GM18861 (cell line): Measurements from ENCODE around the gene TRHDE.
A peak's percentile ranks its signal among the peaks of the same experiment; 100 is the strongest.
"Not testable (repeated sequence)": the region's sequence is repeated elsewhere in the genome, so short reads cannot be mapped to it uniquely, and the experiment has no call there.

Experiments used
- ATAC-seq: cut with Tn5 transposase; IDR thresholded peaks from one replicate; pipeline ENCODE4 v1.9.1; 2021; ENCODE audit not compliant: unreplicated experiment

TRHDE gene

DNA sequence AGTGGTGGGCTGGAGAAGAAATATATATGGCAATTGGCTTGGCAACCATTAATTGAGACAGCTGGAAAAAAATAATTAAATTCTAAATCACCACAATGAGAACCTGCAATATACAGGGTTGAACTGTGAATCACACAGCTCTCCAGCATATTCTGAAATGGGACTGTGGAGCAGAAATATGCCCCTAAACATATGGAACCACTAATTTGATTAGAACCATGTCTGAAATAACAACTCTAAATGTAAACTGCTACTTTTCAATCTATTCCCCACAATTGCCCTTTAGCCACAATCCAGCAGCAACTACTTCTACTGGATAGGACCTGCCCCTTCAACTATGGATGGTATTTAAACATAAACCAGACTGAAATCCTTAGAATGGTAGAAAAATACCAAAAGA lies 330.4 kb downstream of the TRHDE start:
- no peak for ATAC-seq

GRCh38 chr12:72605975-72606374 lies 333.8 kb downstream of the TRHDE start:
- no peak for ATAC-seq

DNA sequence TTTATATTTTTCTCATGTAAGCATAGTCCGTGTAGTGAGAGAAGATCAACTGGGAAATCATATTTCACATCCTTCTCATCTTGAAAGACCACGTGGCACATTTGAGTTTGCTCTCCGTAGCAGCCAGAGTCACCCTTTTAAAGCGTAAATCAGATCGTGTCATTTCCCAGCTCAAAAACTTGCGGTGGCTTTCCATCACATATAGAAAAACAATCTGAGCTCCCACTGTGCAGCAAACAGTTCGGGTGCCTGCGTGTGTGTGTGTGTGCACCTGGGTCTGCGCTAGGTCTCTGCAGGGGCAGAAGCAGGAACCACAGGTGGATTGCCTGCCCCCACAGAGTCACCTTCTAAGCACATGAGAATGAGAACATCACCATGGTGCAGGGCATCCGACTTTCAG lies 338.2 kb downstream of the TRHDE start:
- no peak for ATAC-seq

DNA sequence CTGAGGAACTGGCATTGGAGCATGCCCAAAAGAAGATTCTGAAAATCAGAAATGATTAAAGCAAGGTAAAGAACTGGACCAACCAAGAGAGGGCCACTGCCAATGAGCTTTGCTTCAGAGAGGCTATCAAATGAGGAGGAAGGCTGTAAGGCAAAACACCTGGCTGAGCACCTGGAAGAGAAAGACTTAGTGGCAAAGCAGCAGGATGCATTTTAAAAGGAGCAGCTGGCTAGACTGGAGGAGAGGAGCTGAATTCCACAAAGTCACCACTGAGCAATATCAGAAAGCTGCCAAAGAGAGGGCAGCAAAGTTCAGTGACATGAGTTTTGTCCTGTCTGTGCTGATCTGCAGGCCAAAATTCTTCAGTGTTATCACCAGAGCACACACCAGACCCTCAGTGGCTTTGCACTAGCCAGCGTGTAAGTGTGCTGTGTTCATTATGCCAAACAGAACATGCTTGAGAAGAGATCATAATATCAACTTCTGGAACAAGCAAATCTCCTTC lies 338.7 kb downstream of the TRHDE start:
- ATAC-seq, result no peak

- ATAC-seq, result no peak
These were observed 340.0 kb downstream of the TRHDE start for GRCh38 chr12:72612171-72612570.

GRCh38 chr12:72618764-72619163 lies 346.6 kb downstream of the TRHDE start:
- ATAC-seq, result no peak

DNA sequence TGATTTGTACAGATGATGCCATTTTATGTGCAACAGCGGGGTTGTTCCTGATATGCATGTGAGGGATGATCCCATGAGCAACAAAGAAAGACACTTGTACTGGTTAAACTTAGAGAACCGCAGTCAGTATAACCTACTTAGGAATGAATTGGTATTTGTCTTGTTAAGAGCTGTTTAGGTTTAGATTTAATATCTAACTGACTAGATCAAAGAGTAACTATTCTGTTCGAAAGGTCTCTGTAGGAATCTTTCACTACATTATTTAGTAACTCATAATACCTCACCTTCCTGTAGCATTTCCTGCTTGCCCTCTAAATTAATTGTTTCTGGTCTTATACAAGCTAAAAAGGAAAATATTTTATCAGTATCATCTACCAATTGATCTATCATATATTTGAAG lies 350.4 kb downstream of the TRHDE start:
- peak; percentile 96 for ATAC-seq

GRCh38 chr12:72631926-72632685 lies 359.9 kb downstream of the TRHDE start:
- no peak for ATAC-seq

DNA sequence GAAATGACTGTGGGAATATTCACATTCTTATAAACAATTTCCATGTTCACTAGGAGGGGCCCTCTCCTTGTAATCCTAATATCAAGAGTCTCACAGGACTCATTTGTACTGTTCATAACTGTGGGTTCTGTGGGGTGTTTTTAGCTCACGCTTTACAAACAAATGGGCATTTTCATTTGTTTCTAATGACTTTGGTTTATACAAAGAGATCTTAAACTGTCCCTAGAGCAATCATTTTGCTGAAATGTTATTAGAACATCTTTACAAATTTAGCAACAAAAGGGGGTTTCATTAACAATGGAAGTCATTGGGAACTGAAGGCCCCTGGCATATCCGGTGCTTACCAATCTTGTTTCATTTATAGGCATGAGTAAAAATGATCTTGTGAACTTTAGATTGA lies 370.5 kb downstream of the TRHDE start:
- ATAC-seq, result no peak

- ATAC-seq, result no peak
These were observed 375.0 kb downstream of the TRHDE start for GRCh38 chr12:72647139-72647538.

DNA sequence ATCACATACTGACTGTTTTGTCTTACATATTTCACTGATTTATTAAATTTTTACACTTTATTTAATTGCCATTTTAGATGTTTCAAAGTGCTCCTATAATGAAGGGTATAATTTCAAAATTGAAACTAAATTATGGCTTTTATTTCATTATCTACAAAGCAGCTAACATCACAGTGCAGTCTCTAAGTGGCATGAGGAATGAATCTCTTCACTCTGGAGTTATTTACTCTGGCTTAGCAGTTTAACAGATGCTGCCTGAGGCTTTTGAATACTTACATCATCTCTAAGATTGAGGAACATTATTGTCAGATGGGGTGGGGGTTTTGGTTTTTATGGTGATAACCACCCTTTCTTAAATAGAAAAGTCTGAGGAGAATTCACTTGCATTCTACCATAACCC lies 386.4 kb downstream of the TRHDE start:
- ATAC-seq, result no peak

DNA sequence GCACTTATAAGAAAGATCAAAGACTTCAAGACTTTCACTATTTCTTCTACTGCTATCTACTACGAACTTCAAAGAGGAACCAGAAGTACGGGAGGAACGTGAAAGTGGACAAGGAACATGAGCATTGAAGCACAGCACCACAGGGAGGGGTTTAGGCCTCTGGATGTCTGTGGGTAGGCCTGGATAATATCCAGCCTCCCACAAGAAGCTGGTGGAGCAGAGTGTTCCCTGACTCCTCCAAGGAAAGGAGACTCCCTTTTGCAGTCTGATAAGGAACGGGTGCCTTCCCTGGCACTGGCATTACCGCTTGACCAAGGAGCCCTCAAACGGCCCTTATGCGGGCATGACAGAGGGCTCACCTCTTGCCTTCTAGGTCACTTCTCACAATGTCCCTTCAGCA lies 388.0 kb downstream of the TRHDE start:
- not testable (repeated sequence) for ATAC-seq

DNA sequence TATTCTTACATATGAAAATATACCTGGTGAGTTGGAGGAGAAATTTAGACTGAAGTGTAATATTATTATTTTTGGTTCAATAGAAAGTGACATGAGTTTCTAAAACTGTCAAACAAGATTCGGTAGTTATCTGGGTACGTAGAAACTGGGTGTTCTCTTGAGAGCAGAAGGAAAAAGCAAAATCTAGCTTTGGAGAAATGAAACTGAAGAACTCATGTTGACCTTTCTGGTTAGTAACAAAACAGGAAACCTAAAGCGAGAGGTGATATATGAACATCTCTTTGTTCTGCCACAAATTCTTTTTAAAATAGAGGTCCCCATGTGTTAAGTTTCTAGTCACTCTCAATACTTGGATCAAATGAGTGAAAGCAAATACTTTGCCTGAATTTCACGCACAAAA lies 401.7 kb downstream of the TRHDE start:
- ATAC-seq, result peak; percentile 93

DNA sequence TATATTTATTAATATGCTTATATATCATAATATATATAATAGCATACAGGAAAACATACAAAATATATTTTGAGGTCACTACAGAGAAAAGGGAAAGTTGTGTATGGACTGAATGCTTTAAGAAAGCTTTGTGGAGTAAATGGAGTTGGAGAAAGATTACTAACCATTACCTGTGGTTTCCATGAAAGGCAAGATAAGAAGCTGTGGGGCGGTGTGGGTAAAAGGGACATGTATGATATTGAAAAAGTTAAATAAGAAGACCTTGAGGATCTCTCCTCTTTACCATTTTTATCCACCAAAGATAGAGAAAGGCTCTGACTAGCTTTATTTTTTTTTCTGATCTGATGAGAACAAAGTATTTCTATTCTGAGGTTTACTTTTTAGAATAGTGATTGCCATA lies 404.4 kb downstream of the TRHDE start:
- no peak for ATAC-seq

DNA sequence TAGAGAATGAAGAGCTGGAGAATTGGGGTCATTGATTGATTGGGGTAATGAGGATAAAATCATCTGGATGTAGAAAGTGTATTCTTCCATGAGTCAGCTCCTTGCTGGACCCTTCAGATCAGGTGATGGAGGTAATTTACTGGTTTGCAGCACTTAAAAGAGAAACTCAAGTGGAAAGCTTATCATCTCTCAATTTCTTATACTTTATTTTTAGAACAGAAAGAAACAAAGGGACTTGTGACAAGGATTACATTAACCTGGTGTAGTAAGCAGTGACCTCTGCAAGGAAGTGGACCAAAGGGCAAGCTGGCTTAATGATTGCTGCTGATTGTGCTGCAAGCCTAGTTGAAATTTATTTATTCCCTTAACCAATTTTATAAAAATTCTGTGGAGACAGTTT lies 405.0 kb downstream of the TRHDE start:
- no peak for ATAC-seq

- ATAC-seq, result no peak
These were observed 405.7 kb downstream of the TRHDE start for GRCh38 chr12:72677846-72678245.

GRCh38 chr12:72679147-72679757 lies 407.1 kb downstream of the TRHDE start:
- no peak for ATAC-seq

GRCh38 chr12:72681028-72681427 lies 408.9 kb downstream of the TRHDE start:
- ATAC-seq, result no peak

GRCh38 chr12:72684491-72684890 lies 412.3 kb downstream of the TRHDE start:
- no peak for ATAC-seq

- ATAC-seq, result no peak
These were observed 420.2 kb downstream of the TRHDE start for GRCh38 chr12:72692338-72692737.

- ATAC-seq, result no peak
These were observed 422.0 kb downstream of the TRHDE start for GRCh38 chr12:72694193-72694592.

- no peak for ATAC-seq
These were observed 427.2 kb downstream of the TRHDE start for GRCh38 chr12:72699362-72699761.

GRCh38 chr12:72712025-72712424 lies 439.9 kb downstream of the TRHDE start:
- not testable (repeated sequence) for ATAC-seq
